AG09309 (cell line): ENCODE measurements around the gene PPP5C.
"Not testable (repeated sequence)": the region's sequence is repeated elsewhere in the genome, so short reads cannot be mapped to it uniquely, and the experiment has no call there.

Source experiments
- DNase-seq: peaks from one replicate; pipeline ENCODE4 v3.0.0-alpha.2; 2010; ENCODE audit warnings: low read depth
- H3K4me3 ChIP-seq: 2 replicates; pipeline ENCODE4 v1.5.1; 2011; ENCODE audit warnings: mild to moderate bottlenecking, low read depth, low read length, moderate library complexity; ENCODE audit not compliant: control insufficient read depth
- TF ChIP-seq, protein P1 (sequence below): IDR thresholded peaks from 2 replicates; pipeline ENCODE4 v1.5.1; 2011; ENCODE audit warnings: mild to moderate bottlenecking, low read depth, low read length, inconsistent platforms; ENCODE audit not compliant: insufficient read depth, control insufficient read depth; ENCODE audit errors: missing control alignments

PPP5C gene

DNA sequence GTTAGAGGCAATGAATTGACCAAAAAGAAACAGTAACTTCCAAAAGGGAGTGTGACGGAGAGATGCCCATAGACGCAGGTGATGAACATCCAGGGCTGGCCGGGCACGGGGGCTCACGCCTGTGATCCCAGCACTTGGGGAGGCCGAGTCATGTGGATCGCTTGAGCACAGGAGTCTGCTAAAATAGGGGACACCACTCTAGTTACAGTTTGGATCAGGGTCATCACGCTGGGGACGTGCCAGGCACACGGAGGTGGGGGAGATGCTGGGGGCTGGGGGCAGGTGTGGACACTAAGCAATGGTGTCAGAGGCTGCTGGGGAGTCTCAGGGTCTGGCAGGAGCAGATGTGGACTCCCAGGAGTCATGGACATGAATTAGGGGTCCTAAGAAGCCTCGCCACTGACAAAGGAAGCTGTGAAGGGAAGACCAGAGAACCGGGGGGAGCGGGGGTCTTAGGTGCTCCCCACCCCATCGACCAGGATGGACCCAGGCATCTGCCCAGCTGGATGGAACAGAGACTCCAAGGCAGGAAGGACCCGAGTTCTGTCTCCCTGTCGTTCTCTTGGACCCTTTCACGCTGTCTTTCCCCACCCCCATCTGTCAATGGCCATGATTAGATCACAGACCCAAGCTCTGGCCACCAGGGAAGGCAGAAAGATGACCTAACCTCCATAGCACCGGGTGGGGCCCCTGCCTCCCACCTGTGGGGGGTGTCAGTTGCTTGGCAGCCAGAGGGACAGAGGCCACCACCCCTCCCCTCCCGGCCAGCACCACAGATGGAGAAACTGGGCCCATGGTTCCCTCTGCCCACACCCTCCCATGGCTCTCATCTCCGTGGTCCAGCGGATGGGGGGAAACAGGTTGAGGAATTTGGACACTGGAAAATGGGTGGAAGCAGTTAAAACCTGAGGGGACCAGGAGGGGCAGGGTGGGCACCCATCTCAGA, 46.8 kb downstream of the PPP5C start:
- no peak overlapping the region for H3K4me3 ChIP-seq
- TF ChIP-seq, protein P1, sequence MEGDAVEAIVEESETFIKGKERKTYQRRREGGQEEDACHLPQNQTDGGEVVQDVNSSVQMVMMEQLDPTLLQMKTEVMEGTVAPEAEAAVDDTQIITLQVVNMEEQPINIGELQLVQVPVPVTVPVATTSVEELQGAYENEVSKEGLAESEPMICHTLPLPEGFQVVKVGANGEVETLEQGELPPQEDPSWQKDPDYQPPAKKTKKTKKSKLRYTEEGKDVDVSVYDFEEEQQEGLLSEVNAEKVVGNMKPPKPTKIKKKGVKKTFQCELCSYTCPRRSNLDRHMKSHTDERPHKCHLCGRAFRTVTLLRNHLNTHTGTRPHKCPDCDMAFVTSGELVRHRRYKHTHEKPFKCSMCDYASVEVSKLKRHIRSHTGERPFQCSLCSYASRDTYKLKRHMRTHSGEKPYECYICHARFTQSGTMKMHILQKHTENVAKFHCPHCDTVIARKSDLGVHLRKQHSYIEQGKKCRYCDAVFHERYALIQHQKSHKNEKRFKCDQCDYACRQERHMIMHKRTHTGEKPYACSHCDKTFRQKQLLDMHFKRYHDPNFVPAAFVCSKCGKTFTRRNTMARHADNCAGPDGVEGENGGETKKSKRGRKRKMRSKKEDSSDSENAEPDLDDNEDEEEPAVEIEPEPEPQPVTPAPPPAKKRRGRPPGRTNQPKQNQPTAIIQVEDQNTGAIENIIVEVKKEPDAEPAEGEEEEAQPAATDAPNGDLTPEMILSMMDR = no peak
- no peak for DNase-seq

DNA sequence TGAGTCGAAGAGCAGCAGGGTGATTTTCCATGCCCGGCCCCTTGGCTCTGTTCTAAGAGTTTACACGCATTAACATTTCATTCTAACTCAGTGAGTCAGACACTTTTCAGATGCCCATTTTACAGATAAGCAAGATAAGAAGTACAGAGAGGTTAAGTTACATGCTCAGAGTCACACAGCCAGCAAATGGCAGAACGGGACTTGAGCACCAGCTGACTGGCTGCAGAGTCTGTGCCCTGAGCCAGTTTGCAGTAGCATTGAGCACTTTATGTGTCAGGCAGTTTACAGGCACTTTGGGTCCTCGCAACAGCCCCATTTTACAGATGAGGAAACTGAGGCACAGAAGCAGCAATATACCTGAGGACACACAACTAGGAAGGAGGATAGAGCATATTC, 47.5 kb downstream of the PPP5C start:
- no peak for DNase-seq
- TF ChIP-seq, protein P1 = no peak
- H3K4me3 ChIP-seq = no peak overlapping the region

DNA sequence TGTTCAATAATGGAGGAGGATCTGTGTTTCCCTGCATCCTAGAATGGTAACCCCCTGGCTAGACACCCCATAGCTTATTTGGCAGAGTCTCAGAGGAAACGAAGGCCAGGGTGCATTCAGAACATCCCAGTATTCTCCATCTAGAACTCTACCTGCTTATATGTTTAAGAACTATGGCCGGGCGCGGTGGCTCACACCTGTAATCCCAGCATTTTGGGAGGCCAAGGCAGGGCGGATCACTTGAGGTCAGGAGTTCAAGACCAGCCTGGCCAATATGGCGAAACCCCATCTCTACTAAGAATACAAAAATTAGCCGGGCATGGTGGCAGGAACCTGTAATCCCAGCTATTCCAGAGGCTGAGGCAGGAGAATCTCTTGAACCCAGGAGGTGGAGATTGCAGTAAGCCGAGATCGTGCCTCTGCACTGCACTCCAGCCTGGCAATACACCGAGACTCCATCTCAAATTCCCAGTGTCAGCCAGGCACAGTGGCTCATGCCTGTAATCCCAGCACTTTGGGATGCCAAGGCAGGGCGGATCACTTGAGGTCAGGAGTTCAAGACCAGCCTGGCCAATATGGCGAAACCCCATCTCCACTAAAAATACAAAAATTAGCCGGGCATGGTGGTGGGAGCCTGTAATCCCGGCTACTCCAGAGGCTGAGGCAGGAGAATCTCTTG, 51.1 kb downstream of the PPP5C start:
- DNase-seq, H3K4me3 ChIP-seq: not testable (repeated sequence)

DNA sequence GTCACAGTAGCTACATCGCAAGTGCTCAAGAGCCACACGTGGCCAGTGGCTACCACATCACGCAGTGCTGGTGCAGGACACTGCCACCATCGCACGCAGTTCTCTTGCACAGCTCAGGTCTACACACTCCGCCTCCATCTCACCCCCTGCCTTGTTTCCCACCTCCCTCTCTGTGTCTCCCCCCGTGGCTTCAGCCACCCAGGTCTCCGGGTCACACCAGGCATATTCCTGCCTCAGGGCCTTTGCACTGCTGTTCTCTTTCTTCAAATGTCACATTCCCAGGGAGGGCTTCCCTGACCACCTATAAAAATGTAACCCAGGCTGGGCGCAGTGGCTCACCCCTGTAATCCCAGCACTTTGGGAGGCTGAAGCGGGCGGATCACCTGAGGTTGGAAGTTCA, 55.8 kb downstream of the PPP5C start:
- H3K4me3 ChIP-seq = no peak overlapping the region
- DNase-seq = no peak
- TF ChIP-seq, protein P1 = no peak

DNA sequence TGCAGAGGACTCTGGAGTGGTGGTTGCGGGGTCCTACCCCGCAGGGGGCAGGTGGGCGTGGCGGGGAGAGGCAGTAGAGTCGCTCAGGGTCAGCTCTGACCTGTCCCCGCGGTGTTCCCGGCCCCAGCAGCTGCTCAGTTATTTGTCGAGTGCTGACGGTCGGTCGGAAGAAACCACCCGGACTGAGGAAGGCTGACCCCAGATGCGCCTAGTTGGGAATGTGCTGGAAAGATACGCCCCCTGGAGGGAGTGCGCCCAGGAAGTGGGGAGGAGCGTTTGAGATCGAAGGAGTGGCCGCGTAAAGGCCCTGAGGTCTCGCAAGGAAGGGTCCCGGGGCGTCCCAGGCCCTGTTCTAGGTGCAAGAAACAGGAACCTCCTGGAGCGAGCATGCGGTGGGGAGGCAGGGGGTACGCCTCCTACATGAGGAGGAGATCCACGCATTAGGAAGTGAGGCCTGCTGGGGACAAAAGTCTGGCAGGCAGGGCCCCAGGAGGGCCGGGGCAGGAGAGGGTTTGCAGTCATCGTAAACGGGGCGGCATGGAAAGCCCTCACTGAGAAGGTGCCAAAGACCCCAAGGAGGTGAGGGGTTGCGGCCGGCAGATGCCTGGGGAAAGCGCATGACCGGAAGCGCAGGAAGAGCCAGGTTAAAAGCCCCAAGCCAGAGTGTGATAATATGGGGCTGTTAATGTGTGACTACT, 57.3 kb downstream of the PPP5C start:
- TF ChIP-seq, protein P1 = peak; percentile 14
- no peak for DNase-seq
- peak overlapping the region; percentile 20 for H3K4me3 ChIP-seq

DNA sequence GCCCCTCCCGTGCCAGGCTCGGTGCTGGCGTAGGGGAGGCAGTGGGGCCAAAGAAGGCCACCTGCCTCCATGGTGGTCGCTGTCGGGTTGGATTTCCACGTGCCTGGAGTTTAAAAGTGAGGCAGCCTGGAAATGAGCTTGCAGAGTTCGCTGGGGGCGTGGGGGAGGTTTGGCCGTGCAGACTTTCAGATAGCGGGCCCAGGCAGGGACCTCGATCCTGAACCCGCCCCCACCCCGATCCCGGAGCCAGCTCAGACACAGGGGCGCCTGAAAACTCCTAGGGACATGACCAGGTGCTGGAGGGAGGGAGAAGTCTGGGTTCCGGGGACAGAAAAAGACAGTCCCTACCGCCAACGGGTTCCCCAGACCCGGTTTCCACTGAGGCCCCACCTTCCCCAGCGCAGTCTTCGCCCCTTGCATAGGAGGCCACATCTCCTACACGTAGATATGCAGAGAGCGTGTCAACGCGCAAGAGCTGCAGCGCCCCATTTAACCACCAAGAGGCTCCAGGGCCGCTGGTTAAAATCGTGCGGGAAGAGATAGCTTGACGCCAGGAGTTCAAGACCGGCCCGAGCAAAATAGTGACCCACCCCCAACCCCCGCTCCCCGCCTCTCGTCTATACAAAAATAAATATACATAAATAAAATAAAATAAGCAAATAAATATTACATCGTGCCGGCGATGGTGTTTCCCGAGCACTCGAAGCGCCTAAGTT, 58.0 kb downstream of the PPP5C start:
- no peak overlapping the region for H3K4me3 ChIP-seq
- TF ChIP-seq, protein P1 = peak; percentile 7
- no peak for DNase-seq

DNA sequence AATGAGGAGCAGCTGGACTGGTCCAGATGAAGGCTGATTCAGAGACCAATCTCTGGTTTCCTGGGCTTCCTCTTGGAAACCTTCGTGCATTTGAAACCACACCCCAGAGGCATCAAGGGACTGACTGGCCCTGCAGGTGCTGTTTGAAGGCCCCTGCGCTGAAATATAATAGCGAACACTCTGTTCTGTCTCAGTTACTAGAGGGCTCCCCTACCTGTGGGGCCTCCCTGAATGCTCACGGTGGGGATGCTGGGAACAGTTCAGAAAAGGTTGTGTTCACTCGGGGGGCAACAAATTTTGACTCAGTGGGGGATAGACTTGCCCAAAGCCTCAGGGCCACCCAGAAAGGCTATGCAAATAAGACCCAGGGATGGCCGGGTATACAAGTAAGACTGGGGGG, 60.1 kb downstream of the PPP5C start:
- DNase-seq = no peak
- H3K4me3 ChIP-seq = no peak overlapping the region
- TF ChIP-seq, protein P1 = no peak
